Activated CD8-positive, alpha-beta memory T cell treated with anti-CD3 and anti-CD28 coated beads, Interleukin-2, amount 50 U/mL, for 1 hour (primary cell): ENCODE measurements around the gene CRY1.
A peak's percentile ranks its signal among the peaks of the same experiment; 100 is the strongest.

ENCODE experiments used
- DNase-seq: peaks from one replicate; pipeline ENCODE4 v3.0.0-alpha.2; 2020; ENCODE audit errors: extremely low read depth

Gene CRY1

DNA sequence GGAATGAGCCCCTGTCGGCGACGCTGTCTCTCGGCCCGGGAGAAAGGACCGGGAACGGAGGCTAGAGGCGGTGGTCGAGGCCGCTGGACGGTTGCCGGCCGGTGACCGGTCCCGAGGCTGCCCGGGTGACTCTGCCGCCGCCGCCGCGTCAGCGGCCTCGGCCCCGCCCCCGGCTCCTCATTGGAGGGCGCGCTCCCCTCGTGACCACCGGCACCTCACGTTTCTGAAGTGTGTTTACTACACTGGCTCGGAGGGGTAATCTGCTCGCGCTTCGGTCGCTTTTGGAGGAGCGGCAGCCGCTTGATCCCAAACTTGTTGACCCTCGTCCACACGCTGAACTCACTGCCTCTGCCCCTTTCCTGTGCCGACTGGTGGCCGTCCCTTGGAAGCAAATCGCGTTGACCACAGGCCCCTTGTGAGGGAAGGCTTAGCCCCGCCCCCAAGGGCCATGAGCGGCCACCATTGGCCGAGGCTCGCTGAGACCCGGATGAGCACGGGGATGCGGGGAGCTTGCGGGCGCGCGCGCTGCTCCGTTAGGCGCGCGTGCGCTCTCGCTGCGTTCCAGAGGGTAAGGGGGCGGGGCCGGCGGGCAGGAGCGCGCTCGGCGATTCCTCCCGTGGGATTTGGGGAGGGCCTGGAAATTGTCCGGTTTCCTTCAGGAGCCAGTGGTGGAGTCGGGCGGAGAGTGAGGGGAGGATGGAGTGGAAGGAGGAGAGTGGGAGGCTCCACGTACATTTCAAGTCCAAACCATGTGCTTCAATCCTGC is at the start of gene CRY1:
TSS of gene CRY1 (minus strand) at position 133 of the 766 bp plus-strand sequence. CDS start 588 bp downstream, outside the sequence.
- peak; percentile 81 for DNase-seq

DNA sequence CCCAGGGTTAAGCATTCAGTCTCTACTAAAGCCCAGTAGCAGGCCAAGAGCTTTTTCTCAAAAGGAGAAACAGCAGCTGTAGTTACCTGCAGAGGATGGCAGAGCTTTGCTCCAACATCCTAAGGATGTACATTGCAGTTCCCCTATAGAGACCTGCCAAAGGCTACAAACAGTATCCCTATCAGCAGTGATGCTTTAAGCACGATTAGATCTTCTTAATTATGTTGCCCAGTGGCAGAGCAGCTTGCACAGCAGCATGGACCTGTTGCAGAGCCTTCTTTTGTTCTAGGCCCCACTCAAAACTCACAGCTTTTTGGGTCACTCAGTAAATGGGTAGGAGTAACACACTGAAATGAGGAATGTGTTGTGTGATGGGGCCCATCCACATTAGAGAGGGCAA is 46.4 kb upstream of the CRY1 start:
- DNase-seq, result no peak

DNA sequence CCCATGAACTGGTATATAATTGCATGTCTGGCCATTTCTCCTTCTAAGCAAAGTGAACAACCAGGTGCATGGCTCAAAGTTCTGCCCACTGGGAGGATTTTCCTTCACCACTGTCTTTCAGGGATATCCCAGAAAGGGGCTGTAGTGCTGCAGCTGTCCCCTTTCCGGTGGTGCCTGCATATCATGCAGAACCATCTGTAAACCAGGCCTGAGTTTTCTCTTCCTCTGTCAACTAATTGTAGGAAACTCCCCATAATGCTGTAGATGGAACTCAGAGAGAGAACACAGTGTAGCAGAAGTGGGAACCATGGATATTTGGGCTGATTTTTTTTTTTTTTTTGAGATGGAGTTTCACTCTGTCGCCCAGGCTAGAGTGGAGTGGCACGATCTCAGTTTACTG is 45.6 kb upstream of the CRY1 start:
- no peak for DNase-seq

DNA sequence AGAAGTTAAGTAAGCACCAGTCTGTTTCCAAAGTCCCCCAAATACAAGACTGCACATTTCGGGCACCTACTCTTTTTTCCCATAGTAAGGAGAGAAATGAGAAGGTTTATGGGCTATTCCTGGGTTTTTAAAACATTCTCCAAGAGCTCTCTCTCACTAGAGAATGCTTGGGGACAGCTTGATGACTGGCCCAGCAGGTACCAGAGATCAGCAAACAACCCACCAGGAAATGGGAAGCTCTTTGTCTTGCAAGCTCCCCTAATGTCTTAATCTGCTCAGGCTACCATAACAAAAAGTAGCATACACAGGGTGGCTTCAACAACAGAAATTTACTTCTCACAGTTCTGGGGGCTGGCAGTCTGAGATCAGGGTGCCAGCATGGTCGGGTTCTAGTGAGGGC is 41.8 kb upstream of the CRY1 start:
- DNase-seq, result no peak

DNA sequence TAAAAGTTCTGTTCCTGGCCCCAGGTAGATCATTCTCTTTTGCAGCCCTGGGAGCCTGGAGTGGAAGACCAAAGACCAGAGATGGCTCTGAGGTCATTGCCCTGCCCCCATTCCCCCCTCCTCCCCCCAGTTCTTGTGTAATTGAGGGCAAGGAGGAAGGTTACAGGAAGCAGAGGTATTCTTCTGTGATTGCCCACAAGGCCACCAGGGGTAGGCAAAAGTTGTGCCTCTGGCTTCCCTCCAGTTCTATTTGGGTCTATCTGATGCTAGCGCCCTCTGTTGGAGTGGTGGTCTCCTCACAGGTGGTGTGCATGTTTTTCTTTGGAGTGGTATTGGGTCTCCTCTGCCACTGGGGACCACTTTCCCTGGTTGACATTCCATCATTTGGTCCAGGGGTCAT is 41.2 kb upstream of the CRY1 start:
- no peak for DNase-seq

DNA sequence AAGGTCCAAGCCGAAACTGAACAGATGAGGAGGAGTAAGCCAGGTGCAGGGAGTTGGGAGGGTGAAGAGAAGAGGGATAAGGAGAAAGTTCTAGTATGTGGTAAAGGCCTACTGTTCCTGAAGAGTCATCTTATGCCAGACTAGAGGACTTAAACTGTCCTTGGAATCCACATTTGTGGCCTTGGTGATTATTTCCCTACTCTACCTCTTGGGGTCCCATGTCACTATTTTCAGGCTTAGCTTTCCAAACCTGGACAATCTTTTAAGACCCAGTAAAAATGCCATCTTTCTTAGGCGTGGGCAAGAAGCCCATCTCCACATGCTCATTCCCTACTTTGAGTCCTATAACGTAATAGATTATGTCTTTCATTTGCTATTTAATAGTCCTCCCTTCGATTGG is 40.1 kb upstream of the CRY1 start:
- DNase-seq, result no peak

DNA sequence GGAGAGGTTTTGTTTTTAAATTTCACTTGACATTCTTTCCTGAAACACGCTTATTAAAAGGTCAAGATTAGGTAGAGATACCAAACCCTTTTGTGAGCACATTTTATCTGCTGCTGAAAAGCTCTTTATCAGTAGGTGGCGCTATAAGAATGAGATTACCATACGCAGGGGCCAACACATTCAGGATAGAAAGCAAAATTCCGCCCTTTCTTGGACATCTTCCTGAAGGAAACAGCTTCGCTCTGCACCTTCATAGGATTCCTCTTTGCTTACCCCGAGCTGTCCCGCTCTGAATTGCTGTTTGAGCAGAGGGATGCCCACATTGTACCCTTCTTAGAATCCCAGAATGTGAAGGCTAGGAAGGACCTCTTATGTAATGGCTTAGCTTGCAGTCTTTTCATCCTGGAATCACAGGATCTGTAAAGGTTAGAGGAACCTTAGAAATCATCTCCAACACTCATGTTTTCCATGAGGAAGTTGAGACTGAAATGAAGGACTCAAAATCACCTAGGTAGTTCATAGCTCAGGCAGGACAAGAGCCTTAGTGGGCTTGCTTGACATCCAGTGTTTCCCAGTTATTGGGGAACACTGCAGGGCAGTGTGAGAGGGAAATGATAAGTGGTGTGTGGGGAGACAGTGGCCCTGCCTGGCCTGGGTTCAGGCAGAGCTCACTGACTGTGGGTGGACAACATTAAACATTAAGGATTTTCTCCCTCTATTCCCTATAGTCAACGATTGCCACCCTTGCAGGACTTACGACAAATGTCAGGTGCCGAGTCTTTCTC is 38.7 kb upstream of the CRY1 start:
- DNase-seq, result no peak

DNA sequence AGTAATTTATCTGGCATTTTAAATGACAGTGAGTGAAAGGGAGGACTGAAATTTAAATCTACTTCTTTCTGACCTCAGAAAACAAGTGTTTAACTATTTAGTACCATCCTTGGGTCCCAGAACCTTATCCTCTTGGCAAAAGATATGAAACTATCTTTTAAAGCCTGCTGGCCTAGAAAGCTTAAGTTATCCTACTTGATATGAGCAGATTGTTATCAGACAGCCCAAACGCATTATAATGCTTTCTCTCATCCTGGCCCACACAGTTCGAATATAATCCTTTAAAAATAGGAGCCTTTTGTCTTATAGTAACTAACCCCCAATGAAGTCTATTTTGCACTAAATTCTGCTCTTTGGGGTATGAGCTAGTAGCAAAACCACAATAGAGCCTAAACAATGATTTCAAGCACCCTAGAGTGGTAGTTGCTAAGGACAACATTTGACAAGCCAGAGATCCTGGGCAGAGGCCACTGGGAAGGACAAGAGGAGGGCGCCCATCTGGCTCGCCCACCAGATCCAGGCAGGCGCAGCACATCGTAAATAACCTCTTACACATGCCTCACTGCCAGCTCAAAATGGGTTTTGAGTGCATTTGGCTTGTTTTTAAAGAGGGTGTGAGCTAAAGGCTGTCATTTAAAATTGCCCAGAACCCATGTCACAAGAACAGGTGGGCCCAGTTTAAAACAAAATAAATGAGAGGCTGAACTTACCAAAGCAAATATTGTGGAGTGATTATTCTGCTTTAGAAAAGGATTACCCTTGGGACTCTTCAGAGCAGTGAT is 37.7 kb upstream of the CRY1 start:
- no peak for DNase-seq

DNA sequence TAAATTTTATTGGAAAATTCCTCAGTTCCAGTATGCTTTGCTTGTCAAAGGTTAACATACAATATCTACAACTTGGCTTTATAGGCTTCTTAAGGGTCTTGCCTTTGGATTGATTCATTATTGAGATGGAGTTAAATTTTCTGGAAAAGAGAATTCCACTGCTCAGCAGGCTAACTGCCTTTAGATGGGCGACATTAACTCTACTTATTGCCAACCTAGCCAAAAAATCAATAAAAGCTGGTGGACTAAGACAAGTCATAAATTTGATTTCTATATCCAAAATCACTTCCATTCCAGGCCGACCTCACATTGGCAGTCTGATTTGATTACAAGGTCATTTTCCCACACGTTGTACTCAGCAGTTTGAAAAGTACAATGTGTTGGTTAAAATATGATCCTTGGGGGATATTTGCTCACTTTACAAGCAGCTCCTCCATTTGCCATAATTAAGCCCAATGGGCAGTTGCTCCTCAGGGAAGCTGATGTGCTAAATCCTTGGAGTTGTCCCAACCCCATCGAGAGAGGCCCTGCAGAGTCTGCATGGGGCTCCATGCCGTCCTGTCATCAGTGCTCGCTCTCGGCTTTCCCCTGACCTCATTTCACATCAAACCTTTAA is 36.1 kb upstream of the CRY1 start:
- DNase-seq, result no peak

DNA sequence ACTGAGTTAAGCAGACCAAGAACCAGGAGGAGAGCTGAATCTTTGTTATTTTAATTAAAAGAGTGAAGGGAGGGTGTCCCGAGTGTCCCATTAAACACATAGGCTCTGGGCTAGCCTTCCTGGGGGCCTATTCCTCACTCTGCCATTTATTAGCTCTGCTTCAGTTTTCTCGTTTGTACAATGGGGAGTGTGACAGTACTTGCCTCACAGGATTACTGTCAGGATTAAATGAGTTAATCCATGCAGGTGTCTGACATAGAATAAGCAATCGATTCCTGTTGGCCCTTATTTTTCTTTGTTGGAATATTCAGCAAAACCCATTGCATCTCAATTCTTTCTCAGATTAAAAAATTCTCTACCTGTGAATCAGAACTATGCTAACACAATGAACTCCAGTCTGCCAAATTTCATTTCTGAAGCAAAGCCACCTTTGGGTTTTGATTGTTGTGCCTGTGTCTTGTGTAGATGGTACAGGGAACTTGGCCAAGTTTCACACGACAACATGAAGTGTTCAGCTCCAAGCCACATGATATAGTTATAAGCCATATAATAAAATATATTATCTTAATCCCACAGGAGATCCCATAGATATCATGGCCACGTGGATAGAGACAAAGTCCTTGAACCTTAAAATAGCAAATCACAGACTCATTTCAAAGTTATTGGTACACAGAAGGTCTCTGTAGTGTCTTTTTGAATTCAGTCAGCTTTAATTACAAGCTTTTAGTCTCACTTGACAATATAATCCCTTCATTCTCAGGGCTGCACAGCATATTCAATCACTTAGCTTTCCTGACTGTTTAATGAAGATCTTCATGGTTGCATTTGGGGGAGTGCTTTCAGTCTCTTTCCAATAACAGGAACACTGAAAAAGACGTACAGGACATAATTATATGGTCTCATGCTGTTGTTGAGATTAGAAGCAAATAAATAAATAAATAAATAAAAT is 34.4 kb upstream of the CRY1 start:
- DNase-seq, result no peak

DNA sequence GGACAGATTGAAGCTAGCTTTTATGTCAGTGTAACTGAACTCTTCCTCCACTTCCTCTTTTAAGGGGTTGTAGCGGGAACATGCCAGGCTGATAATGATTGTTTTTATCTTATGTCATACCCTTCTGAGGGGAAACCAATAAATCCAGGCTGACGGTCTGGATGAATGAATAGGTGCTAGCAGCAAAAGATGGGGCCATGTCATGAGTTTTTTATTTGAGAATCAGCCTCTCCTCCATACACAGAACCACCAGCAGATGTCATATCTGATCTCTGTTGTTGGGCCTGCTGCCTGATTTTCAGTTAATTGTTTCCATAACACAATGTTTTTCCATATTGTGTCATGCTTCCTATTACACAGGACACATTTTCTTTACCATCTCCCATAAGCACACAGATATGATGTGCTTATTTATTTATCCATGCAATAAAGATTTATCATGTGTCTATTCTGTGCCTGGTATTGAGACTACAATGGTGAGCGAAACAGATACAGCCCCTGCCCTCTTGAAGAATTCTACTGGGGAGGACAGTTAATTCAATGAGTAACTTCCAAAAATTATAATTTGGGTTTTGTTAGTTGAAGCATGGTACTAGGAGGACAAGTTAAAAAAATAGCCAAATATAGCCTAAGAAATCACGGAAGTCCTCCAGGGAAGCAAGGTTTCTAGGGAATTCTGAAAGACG is 33.6 kb upstream of the CRY1 start:
- DNase-seq, result no peak

DNA sequence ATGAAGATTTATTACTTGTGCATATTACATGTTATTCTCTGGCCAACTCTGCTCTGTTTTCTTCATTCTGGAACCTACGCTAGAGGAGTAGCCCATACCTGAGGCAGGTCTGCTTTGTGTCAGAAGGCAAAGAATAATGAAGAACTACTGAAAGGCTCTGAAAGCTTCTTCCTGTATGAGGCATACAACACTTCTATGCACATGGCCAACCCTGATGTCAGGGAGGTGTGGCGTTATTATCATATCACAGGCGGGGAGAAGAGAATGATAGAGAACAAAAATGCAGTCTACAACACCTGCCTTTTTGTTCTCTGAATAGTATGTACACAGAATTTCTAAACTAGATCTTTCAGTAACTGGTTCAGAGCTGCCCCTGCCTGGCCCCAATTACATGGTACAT is 32.5 kb upstream of the CRY1 start:
- DNase-seq, result no peak

DNA sequence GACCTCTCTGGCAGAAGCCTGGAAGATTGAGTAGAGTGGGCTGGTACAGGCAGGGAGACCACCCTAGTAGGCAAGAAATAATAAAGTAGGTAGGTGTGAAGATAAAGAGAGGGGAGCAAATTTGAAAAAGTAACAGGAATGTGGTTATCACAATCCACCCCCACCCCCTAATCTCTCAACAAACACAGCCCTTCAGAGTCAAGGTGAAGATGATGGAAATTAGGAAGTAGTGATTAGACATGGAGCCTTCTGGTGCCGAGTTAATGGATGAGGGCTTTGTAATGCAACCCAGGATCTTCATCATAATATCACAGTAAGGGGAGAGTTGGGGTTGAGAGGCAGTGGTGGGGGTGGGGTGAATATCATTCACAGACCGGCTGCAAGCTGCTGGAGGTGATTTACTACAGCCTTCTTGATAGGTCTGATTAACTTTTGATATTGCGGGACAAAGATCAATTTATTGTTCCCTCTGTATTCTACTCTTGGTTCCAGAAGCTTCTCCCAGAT is 29.2 kb upstream of the CRY1 start:
- no peak for DNase-seq

DNA sequence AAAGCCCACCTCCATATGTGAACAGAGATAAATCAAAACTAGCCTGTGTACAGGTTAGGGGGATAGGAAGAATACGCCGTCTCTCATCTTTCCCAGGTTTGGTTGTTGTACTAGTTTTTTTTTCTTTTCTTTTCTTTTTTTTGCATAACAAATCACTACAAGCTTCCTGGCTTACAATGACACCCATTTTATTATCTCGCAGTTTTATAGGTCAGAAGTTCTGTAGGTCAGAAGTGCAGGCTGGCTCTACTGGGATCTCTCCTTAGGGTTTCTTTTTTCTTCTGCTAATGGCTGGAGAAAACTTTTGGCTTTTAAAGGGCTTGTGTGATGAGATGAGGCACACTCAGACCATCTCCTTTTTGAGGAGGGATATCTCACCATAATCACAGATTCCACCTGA is 25.7 kb upstream of the CRY1 start:
- no peak for DNase-seq

DNA sequence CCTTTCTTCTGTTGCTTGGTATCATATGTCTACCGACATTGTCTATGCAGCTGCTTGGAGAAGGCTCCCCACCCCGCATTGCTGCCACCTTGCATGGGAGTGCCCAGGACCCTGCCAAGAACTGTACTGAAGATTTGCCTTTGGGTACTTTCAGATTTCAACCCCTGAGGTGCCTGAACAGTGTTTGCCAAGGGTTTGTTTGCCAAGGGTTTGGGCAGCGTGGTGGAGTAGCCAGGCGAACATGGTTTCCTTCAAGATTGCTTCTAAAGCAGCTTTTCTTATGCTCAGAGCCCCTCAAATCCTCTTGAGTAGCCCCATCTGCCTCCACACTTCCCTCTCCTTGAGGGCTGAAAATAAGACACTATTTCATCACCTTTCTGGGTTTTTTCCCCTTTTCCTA is 25.3 kb upstream of the CRY1 start:
- no peak for DNase-seq

DNA sequence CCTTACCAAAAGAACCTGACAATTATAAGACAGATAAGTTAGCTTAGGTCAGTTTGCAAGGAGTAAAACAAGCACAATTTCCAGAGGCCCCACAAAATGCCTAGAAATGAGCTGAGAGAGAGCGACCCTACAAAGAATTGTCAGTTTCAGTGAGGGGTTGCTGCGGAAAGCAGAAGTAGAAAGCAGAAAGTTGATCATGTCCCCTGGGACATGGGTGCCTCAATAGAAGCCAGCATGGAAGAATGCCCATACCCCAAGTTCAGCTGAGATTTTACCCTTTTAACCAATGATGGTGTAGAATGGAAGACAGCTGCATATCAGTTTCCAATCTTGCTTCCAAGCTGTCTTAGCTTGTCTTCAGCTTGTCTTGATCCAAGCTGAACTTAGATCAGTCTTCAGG is 21.8 kb upstream of the CRY1 start:
- DNase-seq, result no peak

DNA sequence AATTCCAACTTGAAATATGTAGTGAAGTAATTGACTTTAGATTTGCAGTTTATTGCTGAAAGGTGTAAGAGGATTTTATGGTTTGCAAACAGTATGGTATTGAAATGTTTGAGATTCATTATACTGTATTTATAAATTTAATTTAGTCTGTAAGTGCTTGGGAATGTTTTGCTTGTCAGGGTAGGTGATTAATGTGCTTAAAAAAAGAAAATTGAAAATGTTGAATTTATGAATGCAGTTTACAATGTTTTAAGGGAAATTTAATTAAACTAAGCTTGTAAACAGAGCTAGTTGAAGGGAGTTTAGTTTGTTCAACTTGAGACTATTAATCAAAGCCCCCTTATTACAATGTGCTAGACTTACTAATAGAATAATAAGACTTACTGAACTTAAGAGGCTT is 18.0 kb upstream of the CRY1 start:
- no peak for DNase-seq

DNA sequence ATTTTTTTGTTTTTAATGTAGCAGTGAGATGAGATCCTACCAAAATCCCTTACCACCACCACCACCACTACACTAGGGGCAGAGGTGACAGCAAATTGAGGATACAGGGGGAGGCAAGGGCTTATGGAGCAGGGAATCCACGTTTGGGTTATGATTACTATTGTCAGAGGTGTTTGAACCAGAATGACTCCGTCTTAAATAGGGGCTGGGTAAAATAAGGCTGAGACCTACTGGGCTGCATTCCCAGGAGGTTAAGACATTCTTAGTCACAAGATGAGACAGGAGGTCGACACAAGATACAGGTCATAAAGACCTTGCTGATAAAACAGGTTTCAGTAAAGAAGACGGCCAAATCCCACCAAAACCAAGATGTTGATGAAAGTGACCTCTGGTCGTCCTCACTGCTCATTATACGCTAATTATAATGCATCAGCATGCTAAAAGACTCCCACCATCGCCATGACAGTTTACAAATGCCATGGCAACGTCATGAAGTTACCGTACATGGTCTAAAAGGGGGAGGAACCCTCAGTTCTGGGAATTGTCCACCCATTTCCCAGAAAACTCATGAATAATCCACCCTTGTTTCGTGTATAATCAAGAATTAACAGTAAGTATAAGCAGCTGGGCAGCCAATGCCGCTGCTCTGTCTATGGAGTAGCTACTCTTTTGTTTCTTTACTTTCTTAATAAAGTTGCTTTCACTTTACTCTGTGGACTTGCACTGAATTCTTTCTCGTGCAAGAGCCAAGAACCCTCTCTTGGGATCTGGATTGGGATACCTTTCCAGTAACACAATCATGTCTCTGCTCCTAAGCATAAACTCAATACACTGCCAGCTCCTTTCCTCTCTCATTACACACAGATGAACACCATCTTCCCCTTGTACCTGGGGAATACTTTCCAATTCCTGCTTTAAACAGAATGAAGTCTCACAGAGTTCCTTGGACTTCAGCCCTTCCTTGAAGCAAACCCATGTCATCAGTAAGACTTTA is 16.7 kb upstream of the CRY1 start:
- DNase-seq, result no peak

DNA sequence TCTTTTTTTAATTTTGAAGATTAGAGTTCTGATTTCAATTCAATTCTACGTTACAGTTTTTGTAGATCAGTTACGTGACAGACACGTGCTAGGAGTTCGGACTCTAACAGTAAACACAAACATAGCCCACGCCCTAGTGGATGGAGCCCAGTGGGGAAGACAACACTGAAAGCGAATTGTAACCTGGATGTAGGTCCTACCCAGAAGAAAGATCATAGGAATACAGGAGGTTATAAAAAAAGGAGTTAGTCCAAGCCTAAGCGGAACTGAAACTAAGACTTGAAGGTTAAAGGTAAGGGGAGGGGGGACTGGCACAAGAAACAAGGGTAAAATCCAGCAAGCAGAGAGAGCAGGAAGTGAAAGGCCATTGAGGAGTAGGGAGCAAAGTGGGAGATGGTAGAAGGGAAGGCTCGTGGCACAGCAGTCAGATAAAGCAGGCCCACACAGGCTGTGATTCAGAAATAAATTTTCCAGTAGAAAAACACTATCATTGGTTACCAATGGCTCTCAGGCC is 15.7 kb upstream of the CRY1 start:
- no peak for DNase-seq
